ENCODE measurements around the gene GPC6.
"Not testable (repeated sequence)": the region's sequence is repeated elsewhere in the genome, so short reads cannot be mapped to it uniquely, and the experiment has no call there.

GRCh38 chr13:94302847-94303565 lies 1076.4 kb downstream of the GPC6 start:
- TF ChIP-seq CTCF, EZH2, EZH2phosphoT487 (IDR thresholded peaks at IDR 0.05): not testable (repeated sequence)

Data from neural progenitor cell (in vitro differentiated cells).